DOHH2 (cell line): ENCODE results near the gene RIN3.

ENCODE experiments used
- H3F3A ChIP-seq: fragments of 200-600 bp; sonication (generic), shearing (Covaris generic); 2 replicates; pipeline ENCODE4 v1.6.0; 2016; ENCODE audit warnings: antibody characterized with exemption, mild to moderate bottlenecking; ENCODE audit not compliant: control insufficient read depth, insufficient read depth
- H3K27ac ChIP-seq: fragments of 200-600 bp; sonication (generic); 2 replicates; pipeline ENCODE4 v1.5.1; 2014; ENCODE audit warnings: low read depth, mild to moderate bottlenecking, low read length, moderate library complexity
- H3K27me3 ChIP-seq: fragments of 200-600 bp; sonication (generic); 2 replicates; pipeline ENCODE4 v1.6.1; 2014; ENCODE audit warnings: mild to moderate bottlenecking, low read length, mixed read lengths; ENCODE audit not compliant: control insufficient read depth
- H3K36me3 ChIP-seq: fragments of 200-600 bp; sonication (generic); 2 replicates; pipeline ENCODE4 v1.6.1; 2014; ENCODE audit warnings: mild to moderate bottlenecking, low read length, moderate library complexity, mixed read lengths; ENCODE audit not compliant: control insufficient read depth
- H3K4me1 ChIP-seq: fragments of 200-600 bp; sonication (generic); 2 replicates; pipeline ENCODE4 v1.6.1; 2014; ENCODE audit warnings: mild to moderate bottlenecking, low read length, mixed read lengths; ENCODE audit not compliant: control insufficient read depth
- H3K4me2 ChIP-seq: fragments of 200-600 bp; sonication (generic); 2 replicates; pipeline ENCODE4 v1.6.0; 2014; ENCODE audit warnings: mild to moderate bottlenecking, low read length, moderate library complexity
- H3K4me3 ChIP-seq: fragments of 200-600 bp; sonication (generic); 2 replicates; pipeline ENCODE4 v1.5.1; 2014; ENCODE audit warnings: mild to moderate bottlenecking, low read length, mixed read lengths
- H3K79me2 ChIP-seq: fragments of 200-600 bp; sonication (generic); 2 replicates; pipeline ENCODE4 v1.6.1; 2014; ENCODE audit warnings: mild to moderate bottlenecking, low read length, mixed read lengths; ENCODE audit not compliant: control insufficient read depth
- H3K9me2 ChIP-seq: fragments of 200-600 bp; sonication (generic); replicated peaks from 2 replicates; pipeline ENCODE4 v1.6.1; 2014; ENCODE audit warnings: mild to moderate bottlenecking, low read length, mixed read lengths; ENCODE audit not compliant: control insufficient read depth
- H3K9me3 ChIP-seq: fragments of 200-600 bp; sonication (generic); 2 replicates; pipeline ENCODE4 v1.6.1; 2014; ENCODE audit warnings: antibody characterized with exemption, low read length, mixed read lengths; ENCODE audit not compliant: control insufficient read depth, insufficient read depth
- H4K20me1 ChIP-seq: fragments of 200-600 bp; sonication (generic); 2 replicates; pipeline ENCODE4 v1.6.0; 2014; ENCODE audit warnings: low read depth, mild to moderate bottlenecking, antibody characterized with exemption, low read length, moderate library complexity; ENCODE audit not compliant: control insufficient read depth, insufficient read depth
- CTCF ChIP-seq: fragments of 200-600 bp; sonication (generic); IDR thresholded peaks from one replicate; pipeline ENCODE4 v1.5.1; 2014; ENCODE audit warnings: antibody characterized with exemption, mild to moderate bottlenecking, low read depth, low read length; ENCODE audit not compliant: poor library complexity, severe bottlenecking
- EZH2phosphoT487 ChIP-seq: fragments of 200-600 bp; sonication (generic); IDR thresholded peaks from 2 replicates; pipeline ENCODE4 v1.6.1; 2017; ENCODE audit warnings: borderline replicate concordance, mild to moderate bottlenecking, antibody characterized with exemption, low read length, moderate library complexity, mixed read lengths

RIN3 gene

GRCh38 chr14:92596331-92596907 is 82.8 kb downstream of the RIN3 start:
- Histone ChIP-seq H3K36me3 (no peaks in the 10 kb centered on the region), H3K4me1 (no peaks in the 10 kb centered on the region), H4K20me1 (no peaks in the 10 kb centered on the region), H3K27ac (no peak overlapping the region), H3K4me3 (no peak overlapping the region), H3F3A (no peaks in the 10 kb centered on the region), H3K27me3 (peaks cover 17% of the 10 kb centered on the region; the same call in 1 of the 2 replicates), H3K4me2 (no peak overlapping the region), H3K9me2 (no peaks in the 10 kb centered on the region), H3K79me2 (no peaks in the 10 kb centered on the region), H3K9me3 (no peaks in the 10 kb centered on the region)
- TF ChIP-seq CTCF (no peak), EZH2phosphoT487 (no peak)

DNA sequence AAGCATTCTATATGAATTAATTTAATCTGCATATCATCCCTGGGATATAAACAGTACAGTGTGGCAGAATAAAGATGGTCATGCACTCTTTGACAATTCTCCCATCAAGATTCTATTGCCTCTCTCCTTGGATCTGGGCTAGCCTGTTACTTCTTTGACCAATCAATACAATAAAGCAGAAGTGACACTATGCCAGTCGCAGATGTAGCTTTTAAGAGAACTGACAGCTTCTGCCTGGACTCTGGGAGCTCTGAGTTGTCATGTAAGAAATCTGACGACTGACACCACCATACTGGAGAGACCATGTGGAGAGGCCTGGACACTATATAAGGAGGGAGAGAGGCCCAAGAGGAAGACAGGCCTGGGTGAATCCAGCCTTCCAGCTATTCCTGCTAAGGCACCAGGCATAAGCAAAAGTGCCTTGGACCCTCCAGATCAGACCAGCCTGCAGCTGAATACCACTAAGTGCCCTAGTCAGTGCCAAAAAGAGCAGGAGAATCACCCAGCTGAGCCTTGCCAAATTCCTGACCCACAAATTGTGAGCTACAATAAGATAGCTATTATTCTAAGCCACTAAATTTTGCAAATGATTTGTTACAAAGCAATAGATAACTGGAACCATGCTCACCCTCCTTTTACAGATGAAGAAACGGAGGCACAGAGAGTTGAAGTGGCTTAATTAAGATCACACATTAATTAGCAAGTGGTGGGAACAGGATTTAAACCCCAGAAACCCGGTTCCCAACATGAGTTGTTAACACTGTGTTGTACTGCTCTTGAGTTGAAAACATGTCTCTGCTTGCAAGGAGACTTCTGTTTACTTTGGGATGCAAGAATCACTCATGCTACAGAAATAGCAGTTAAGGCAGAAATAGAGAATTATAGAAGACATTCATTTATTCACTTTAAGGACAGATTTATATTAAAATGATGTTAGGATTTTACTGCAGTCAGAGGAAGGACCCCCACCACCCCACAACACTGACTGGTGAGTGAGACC is 84.6 kb downstream of the RIN3 start:
- Histone ChIP-seq H3K9me3 (no peaks in the 10 kb centered on the region), H3K27ac (no peak overlapping the region), H3K9me2 (no peaks in the 10 kb centered on the region), H3F3A (no peaks in the 10 kb centered on the region), H4K20me1 (no peaks in the 10 kb centered on the region), H3K27me3 (peaks cover 17% of the 10 kb centered on the region; the same call in 1 of the 2 replicates), H3K4me2 (no peak overlapping the region), H3K4me1 (no peaks in the 10 kb centered on the region), H3K79me2 (no peaks in the 10 kb centered on the region), H3K36me3 (no peaks in the 10 kb centered on the region), H3K4me3 (no peak overlapping the region)
- TF ChIP-seq EZH2phosphoT487: no peak
- TF ChIP-seq CTCF: no peak

GRCh38 chr14:92599811-92600210 is 86.2 kb downstream of the RIN3 start:
- TF ChIP-seq CTCF (no peak), EZH2phosphoT487 (no peak)
- Histone ChIP-seq H3K36me3 (no peaks in the 10 kb centered on the region), H3K4me3 (no peak overlapping the region), H3K9me3 (no peaks in the 10 kb centered on the region), H3K27ac (no peak overlapping the region), H3F3A (no peaks in the 10 kb centered on the region), H3K9me2 (no peaks in the 10 kb centered on the region), H3K4me2 (no peak overlapping the region), H3K27me3 (peaks cover 14% of the 10 kb centered on the region; the same call in 1 of the 2 replicates), H3K79me2 (no peaks in the 10 kb centered on the region), H3K4me1 (no peaks in the 10 kb centered on the region), H4K20me1 (no peaks in the 10 kb centered on the region)
